Measurements from ENCODE around the gene PAX2. TPM values are rescaled to one million over a fixed set of nuclear protein-coding genes. Genes with fewer than 3 reads are reported as not detected.

The PAX2 gene
- total RNA-seq, 4 donors from 2014 or later, result not detected

GRCh38 chr10:100793055-100793454 is 47.7 kb downstream of the PAX2 start:
- ATAC-seq, result no peak
- no peaks in the 10 kb centered on the region for H3K9me3 ChIP-seq
- no peak overlapping the region for H3K4me3 ChIP-seq
- TF ChIP-seq EP300 (IDR thresholded peaks at IDR 0.05), result no peak
- TF ChIP-seq POLR2AphosphoS5 (IDR thresholded peaks at IDR 0.05), result no peak
- no peak for TF ChIP-seq CTCF (IDR thresholded peaks at IDR 0.05)
- TF ChIP-seq POLR2A (IDR thresholded peaks at IDR 0.05), result no peak
- H3K27ac ChIP-seq, result no peak overlapping the region
- H3K27me3 ChIP-seq, result peaks cover 29% of the 10 kb centered on the region
- H3K36me3 ChIP-seq, result no peaks in the 10 kb centered on the region
- peaks cover 0 to 13% (median 0%) of the 10 kb centered on the region in 3 donors for H3K4me1 ChIP-seq
- WGBS, 2 donors (ENCODE audit: low coverage in 1 of 2), result 63 to 72% methylated on average over 4 to 7 of the region's 7 CpGs

DNA sequence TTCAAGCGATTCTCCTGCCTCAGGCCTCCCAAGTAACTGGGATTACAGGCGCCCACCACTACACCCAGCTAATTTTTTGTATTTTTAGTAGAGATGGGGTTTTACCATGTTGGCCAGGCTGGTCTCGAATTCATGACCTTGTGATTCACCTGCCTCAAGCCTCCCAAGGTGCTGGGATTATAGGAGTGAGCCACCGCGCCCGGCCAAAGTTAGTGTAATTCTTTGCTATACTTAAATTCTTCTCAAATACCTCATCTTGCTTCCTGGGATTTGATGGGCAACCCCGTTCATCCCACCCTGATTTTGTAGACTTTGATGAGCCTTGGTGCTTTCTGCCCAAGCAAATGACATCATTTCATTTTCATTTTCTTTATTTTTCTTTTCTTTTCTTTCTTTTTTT is 54.5 kb downstream of the PAX2 start:
- no peaks in the 10 kb centered on the region for H3K9me3 ChIP-seq
- peaks cover 71% of the 10 kb centered on the region for H3K27me3 ChIP-seq
- WGBS, 2 donors (ENCODE audit: low coverage in 1 of 2), result 87 to 95% methylated on average over 5 to 7 of the region's 7 CpGs
- no peak for TF ChIP-seq POLR2A (IDR thresholded peaks at IDR 0.05)
- TF ChIP-seq CTCF (IDR thresholded peaks at IDR 0.05), result no peak
- no peak for TF ChIP-seq EP300 (IDR thresholded peaks at IDR 0.05)
- TF ChIP-seq POLR2AphosphoS5 (IDR thresholded peaks at IDR 0.05), result no peak
- H3K4me1 ChIP-seq, result no peaks in the 10 kb centered on the region
- no peak overlapping the region for H3K27ac ChIP-seq
- no peak for ATAC-seq
- H3K36me3 ChIP-seq, result no peaks in the 10 kb centered on the region
- no peak overlapping the region for H3K4me3 ChIP-seq

DNA sequence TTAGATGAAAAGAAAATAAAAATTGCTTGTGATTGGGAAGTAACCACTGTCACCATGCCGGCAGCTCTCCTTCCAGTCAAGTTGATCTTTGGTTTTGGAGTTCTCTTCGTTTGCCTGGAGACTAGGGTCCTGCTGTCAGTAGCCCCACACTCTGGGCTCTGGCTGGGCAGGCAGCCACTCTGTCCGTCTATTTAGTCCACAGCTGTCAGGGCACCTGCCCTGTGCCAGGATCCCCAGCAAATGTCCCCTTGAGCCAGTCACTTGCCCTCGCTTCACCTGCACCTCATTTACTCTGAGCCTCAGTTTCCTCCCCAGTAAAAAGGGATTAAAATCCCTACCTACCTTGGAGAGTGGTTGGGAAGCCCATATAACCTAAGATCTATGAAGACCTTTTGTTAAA is 55.5 kb downstream of the PAX2 start:
- TF ChIP-seq POLR2AphosphoS5 (IDR thresholded peaks at IDR 0.05) (no peak), POLR2A (IDR thresholded peaks at IDR 0.05) (no peak), CTCF (IDR thresholded peaks at IDR 0.05) (no peak), EP300 (IDR thresholded peaks at IDR 0.05) (no peak)
- 42 to 69% methylated on average over 2 to 4 of the region's 4 CpGs for WGBS, 2 donors (ENCODE audit: low coverage in 1 of 2)
- peaks cover 81% of the 10 kb centered on the region for H3K27me3 ChIP-seq
- H3K4me3 ChIP-seq, result no peak overlapping the region
- no peaks in the 10 kb centered on the region for H3K4me1 ChIP-seq
- H3K9me3 ChIP-seq, result no peaks in the 10 kb centered on the region
- H3K27ac ChIP-seq, result no peak overlapping the region
- no peaks in the 10 kb centered on the region for H3K36me3 ChIP-seq
- no peak for ATAC-seq

DNA sequence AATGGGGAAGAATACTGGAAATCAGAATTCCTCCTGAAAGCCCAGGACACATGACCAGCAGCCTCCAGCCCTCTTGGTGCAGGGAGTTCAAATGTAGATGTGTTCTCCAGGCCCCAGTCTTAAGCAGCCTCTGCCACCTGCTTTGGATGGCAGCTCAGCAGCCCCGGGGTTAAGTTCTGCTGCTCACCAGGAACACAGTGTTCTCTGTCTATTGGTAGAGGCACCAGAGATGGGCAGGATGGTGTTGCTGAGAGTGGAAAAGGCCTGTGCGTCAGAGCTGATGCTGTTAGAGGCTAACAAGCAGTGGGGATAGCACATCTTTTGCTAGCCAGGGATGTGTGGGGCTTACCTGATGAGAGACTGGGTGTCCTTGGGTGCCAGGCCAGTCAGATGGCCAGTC is 56.8 kb downstream of the PAX2 start:
- Histone ChIP-seq H3K4me1 (no peaks in the 10 kb centered on the region), H3K9me3 (no peaks in the 10 kb centered on the region), H3K36me3 (no peaks in the 10 kb centered on the region), H3K4me3 (no peak overlapping the region), H3K27ac (no peak overlapping the region), H3K27me3 (peaks cover 83% of the 10 kb centered on the region)
- no peak for ATAC-seq
- TF ChIP-seq POLR2A (IDR thresholded peaks at IDR 0.05), result no peak
- 60% methylated on average over 1 of the region's 2 CpGs; no CpG with 5 or more reads in 1 of the 2 donors for WGBS, 2 donors (ENCODE audit: low coverage in 1 of 2)

DNA sequence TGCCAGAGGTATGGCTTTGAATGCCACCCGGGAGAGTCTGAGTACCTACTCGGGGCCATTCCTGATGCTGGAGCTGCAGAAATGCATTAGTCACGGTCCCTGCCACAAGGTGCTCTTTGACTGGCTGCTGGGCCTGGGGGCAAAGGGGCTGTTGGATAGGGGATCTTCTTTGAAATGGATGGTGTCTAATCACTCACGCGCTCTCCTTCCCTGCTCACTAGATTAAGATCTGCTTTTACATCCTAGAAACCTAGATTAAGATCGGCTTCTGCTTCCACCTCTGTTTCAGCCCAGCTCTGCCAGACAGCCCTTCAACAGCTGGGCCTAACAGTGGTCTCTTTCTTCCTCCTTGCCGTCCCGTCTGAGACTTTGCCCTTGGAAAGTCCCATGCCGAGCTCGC is 57.2 kb downstream of the PAX2 start:
- 43 to 55% methylated on average over 7 of the region's 10 CpGs for WGBS, 2 donors (ENCODE audit: low coverage in 1 of 2)
- Histone ChIP-seq H3K27me3 (peaks cover 85% of the 10 kb centered on the region), H3K9me3 (no peaks in the 10 kb centered on the region)

More for the DNA sequence above, 57.2 kb downstream of the PAX2 start:
- no peak overlapping the region for H3K4me3 ChIP-seq
- no peak for TF ChIP-seq POLR2A (IDR thresholded peaks at IDR 0.05)
- TF ChIP-seq EP300 (IDR thresholded peaks at IDR 0.05), result no peak
- TF ChIP-seq CTCF (IDR thresholded peaks at IDR 0.05), result no peak
- no peak for TF ChIP-seq POLR2AphosphoS5 (IDR thresholded peaks at IDR 0.05)
- H3K36me3 ChIP-seq, result no peaks in the 10 kb centered on the region
- ATAC-seq, result no peak
- no peak overlapping the region for H3K27ac ChIP-seq
- no peaks in the 10 kb centered on the region for H3K4me1 ChIP-seq
